HG03354 (cell line): ENCODE measurements around the gene C19orf25.

Experiments
- ATAC-seq: cut with Tn5 transposase; IDR thresholded peaks from one replicate; pipeline ENCODE4 v1.9.1; 2021; ENCODE audit warnings: mild to moderate bottlenecking; ENCODE audit not compliant: unreplicated experiment, poor library complexity, severe bottlenecking

The C19orf25 gene

GRCh38 chr19:1513499-1514294 lies 34.7 kb upstream of the C19orf25 start:
- ATAC-seq = no peak

- no peak for ATAC-seq
Observed at GRCh38 chr19:1512671-1513498, 33.9 kb upstream of the C19orf25 start, which contains the start of gene ADAMTSL5. ADAMTSL5 (minus strand) TSS chr19:1513019; CDS start chr19:1510943, 2,076 bp downstream.

GRCh38 chr19:1511318-1512317 lies 32.6 kb upstream of the C19orf25 start:
- ATAC-seq = no peak

- ATAC-seq = no peak
Observed at GRCh38 chr19:1510807-1511206, 31.8 kb upstream of the C19orf25 start.

- no peak for ATAC-seq
Observed at GRCh38 chr19:1510442-1510806, 31.4 kb upstream of the C19orf25 start.

- ATAC-seq = no peak
Observed at GRCh38 chr19:1509602-1510441, 30.8 kb upstream of the C19orf25 start.

- ATAC-seq = no peak
Observed at GRCh38 chr19:1508507-1508856, 29.5 kb upstream of the C19orf25 start.

GRCh38 chr19:1507763-1508506 lies 28.9 kb upstream of the C19orf25 start:
- ATAC-seq = no peak

GRCh38 chr19:1507192-1507660 lies 28.2 kb upstream of the C19orf25 start:
- no peak for ATAC-seq

- no peak for ATAC-seq
Observed at GRCh38 chr19:1505991-1506881, 27.2 kb upstream of the C19orf25 start.

- no peak for ATAC-seq
Observed at GRCh38 chr19:1505012-1505411, 26.0 kb upstream of the C19orf25 start.

GRCh38 chr19:1503925-1504773 lies 25.1 kb upstream of the C19orf25 start:
- no peak for ATAC-seq

- ATAC-seq = no peak
Observed at GRCh38 chr19:1503089-1503924, 24.3 kb upstream of the C19orf25 start.

GRCh38 chr19:1502433-1503088 lies 23.5 kb upstream of the C19orf25 start:
- no peak for ATAC-seq

- ATAC-seq = no peak
Observed at GRCh38 chr19:1501200-1501595, 22.2 kb upstream of the C19orf25 start.
